Activated T-helper 1 cell treated with anti-CD3 and anti-CD28 coated beads, Interleukin-2, amount 50 U/mL, for 16 hours (primary cell): ENCODE data around the gene TSHZ2.
"Not testable (repeated sequence)": the region's sequence is repeated elsewhere in the genome, so short reads cannot be mapped to it uniquely, and the experiment has no call there.

Experiments used
- DNase-seq, 2 donors: peaks; one replicate each; pipeline ENCODE4 v3.0.0-alpha.2; 2020; ENCODE audit warnings: low read depth in 1 of 2, low spot score in 1 of 2

Gene TSHZ2

DNA sequence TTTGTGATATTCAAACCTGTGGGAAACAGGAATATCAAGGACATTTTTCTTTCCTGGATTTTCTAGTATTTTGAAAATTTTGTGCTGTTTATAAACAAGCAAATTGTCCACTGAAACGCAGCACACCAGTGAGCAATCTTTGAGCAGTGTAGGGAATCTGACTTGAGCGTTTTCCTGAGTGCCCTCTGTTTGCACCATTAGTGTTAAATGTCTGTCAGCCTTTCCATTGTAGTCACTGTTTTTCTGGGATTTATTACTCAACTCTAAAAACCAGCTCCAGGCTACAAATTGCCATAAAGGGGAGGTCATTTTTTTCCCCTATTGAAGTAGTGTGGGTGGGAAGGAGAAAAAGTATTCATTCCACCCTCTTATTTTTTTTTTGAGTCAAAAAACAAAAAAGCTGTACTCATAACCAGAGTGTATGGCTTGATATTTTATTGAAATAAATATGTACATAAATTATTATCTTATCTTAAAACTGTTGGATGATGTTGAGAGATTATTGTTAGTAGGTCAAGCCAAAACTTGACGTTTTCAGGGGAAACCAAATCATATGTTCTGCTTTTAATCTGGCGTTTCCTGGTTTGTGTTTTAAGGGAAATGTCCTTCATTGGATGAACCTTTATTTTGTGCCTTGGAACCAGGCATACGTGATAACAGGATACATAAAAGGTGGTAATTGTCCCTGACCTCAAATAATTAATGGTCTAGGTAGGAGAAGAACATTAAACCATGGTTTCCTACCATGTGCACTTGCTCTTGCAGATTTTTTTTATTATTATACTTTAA is 51.8 kb downstream of the TSHZ2 start:
- no peak for DNase-seq

- not testable (repeated sequence) for DNase-seq
These were observed 52.5 kb downstream of the TSHZ2 start for GRCh38 chr20:53024653-53025052.

- DNase-seq: no peak
These were observed 54.9 kb downstream of the TSHZ2 start for GRCh38 chr20:53027089-53027488.

DNA sequence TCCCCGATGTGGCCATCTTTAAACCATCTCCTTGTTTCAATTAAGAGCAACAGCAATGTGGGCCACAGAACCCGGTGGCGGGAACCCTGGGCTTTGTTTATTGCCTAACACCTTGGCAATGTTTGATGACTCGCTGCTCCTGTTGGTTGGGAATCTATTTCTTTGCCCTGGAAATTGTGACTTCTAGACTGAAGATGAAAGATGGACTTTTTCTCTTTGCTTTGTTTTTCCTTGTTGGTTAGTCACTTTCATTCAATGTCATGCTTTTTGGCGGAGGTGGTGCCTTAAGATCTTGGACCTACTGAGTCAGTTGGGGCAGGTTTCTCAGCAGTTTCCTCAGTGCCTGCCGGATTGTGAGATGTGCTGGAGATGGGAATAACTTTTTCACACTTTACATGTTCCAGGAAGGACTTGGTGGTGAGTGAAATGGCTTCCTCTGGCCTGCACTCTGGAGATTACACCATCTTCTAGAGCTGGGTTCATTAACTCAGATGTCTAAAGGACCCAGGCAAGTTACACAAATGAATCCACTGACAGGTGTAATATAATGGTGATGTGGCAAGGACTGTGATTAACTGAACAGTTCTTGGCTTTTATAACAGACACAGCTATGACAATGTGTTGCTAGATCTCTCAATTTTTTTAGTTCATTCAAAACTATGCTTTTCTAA is 56.3 kb downstream of the TSHZ2 start:
- no peak for DNase-seq

DNA sequence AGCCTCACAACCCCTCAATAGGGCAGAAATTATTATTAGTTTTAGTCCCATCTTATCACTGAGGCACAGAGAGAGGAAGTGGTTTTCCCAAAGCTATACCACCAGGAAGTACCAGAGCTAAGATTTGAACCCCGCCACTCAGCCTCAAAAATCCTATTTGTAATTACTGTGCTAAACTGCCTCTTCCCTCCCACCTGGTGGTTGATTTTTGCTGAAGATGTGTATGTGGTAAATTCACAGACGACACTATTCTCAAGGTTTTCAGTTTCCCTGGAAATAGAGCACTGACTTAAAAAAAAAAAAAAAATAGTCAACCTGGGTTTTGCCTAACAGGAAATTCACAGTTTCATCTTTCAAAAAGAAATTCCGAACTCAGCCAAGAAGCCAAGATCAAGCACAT is 57.9 kb downstream of the TSHZ2 start:
- no peak for DNase-seq

DNA sequence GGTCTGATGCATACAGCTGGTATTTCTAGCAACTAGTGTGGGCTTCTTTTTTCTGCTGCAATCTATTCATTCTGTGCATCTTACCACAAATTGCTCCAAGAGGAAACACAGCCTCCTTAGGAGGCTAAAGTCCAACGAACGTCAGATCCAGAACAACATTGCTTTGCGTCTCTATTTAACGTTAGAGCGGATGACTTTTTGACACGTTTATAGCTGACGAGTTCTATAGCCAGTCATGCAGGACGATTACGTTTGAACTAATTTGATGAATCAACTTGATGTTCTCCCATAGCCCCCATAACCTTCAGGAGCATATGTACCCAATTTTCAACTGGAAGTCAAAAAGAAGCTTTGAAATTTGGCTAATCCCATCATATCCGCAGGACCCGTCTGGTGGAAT is 59.9 kb downstream of the TSHZ2 start:
- DNase-seq: no peak

- no peak for DNase-seq
These were observed 60.3 kb downstream of the TSHZ2 start for GRCh38 chr20:53032478-53032932.

DNA sequence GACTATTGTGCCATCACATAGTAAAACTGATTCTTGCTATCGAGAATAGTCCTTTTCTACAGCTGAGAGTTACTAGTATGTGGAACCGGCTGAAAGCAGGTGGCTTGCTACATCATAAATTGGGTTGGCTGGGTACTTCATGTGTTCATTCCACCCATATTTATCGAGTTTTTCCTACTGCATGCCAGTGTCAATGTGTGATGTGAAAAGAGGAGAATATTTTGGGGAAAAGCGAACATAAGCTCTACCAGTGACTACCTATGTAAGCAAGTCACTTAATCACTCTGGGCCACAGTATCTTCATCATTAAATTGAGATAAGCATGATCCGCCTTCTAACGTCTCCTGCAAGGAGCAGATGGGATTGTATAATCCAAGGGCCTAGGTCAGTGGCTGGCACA is 61.0 kb downstream of the TSHZ2 start:
- no peak for DNase-seq

DNA sequence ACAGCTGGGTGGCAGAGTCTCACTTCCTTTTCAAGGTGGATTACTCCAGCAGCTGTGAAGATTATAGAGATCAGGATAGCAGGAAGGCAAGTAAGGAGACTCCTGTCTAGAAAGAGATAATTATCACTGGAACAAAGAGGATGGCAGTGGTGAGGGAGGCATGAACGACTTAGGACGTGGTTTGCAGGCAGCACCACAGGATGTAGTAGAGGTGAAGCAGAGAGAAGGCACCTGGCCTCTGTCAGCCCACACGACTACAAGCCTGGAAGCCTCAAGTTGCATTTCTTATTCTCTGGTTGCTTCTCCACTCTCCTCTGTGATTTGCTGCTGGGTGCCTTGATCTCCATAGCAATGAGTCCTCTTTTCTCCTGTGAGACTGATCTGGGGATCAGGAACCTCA is 62.7 kb downstream of the TSHZ2 start:
- no peak for DNase-seq

GRCh38 chr20:53036992-53037391 is 64.8 kb downstream of the TSHZ2 start:
- DNase-seq: no peak

GRCh38 chr20:53037621-53038020 is 65.5 kb downstream of the TSHZ2 start:
- DNase-seq: no peak

- DNase-seq: no peak
These were observed 66.1 kb downstream of the TSHZ2 start for GRCh38 chr20:53038299-53038698.

- no peak for DNase-seq
These were observed 68.8 kb downstream of the TSHZ2 start for GRCh38 chr20:53040693-53041589.

- no peak for DNase-seq
These were observed 70.4 kb downstream of the TSHZ2 start for GRCh38 chr20:53042521-53042920.

DNA sequence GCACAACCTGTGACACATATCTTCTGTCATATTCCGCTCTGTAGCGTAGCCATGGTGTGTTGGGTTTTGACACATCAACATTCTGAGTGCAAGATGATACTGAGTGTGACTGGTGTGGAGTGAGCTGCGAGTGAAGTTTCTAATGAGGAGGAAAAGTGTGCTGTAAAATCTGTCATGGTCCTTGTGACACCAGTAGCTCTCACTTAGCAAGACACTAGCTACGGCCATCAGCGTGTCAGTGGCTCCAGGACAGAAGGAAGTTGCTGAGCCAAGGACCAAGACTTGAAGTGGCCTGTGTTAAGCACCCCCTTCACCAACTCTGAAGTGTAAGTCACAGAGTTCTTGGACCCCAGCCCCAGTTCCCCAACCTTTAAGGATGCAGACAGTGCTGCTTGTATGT is 72.1 kb downstream of the TSHZ2 start:
- no peak for DNase-seq

GRCh38 chr20:53045941-53046340 is 73.8 kb downstream of the TSHZ2 start:
- no peak for DNase-seq

- DNase-seq: no peak
These were observed 75.0 kb downstream of the TSHZ2 start for GRCh38 chr20:53047203-53047602.

DNA sequence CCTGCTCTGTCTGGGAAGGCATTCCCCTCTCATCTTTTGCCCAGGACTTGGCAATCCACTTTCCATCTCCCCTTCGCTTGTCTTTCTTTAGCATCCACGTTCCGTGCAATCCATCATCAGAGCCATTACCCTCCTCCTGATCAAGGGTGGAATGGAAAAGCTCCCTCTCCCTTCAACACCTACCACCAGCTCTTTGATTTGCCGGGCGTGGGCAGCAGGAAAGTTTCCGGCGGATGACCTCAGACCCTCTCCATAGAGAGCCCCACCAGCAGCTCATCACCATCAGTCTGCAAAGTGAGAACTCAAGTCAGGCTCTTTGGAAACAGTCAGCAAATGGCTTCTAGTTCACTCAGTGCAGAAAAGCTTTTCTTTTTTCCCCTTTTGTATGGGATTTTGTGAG is 76.2 kb downstream of the TSHZ2 start:
- DNase-seq: no peak

DNA sequence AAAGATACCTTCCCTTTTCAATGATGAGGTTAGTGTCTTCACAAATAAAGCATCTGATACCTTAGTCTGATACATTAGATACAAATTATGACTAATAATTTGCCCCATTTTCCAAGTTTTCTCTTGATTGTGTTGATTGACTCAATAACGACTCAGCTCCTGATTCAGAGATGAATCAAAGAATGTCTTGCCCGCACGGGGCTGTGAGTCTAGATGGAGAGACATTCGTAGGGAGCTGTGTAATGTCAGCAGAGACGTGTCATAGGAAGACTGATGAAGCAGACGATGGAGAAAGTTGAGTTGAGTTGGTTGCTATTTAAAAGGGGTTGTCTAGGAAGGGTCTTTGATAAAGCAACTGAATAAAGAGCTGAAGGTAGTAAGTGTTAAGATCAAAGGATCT is 78.2 kb downstream of the TSHZ2 start:
- no peak for DNase-seq

DNA sequence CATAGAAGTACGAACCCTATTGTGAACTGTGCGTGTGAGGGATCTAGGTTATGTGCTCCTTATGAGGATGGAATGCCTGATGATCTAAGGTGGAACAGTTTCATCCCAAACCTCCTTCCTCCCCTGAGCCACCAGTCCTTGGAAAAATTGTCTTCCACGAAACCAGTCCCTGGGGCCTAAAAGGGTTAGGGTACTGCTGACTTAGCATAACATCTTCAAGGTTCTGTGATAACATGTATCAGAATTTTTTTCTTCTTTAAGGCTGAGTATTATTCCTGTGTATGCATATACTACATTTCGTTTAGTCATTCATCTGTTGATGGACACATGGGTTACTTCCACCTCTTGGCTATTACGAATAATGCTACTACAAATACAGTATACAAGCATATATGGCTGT is 80.2 kb downstream of the TSHZ2 start:
- DNase-seq: no peak

GRCh38 chr20:53053595-53053994 is 81.4 kb downstream of the TSHZ2 start:
- no peak for DNase-seq
